ENCODE results near the gene ARL14EPL. TPM values are rescaled to one million over a fixed set of nuclear protein-coding genes. Genes with fewer than 3 reads are reported as not detected.
A peak's percentile ranks its signal among the peaks of the same experiment; 100 is the strongest.
"Not testable (repeated sequence)": the region's sequence is repeated elsewhere in the genome, so short reads cannot be mapped to it uniquely, and the experiment has no call there.

Gene ARL14EPL
- total RNA-seq, 1 donor from 2014 or later: not detected

GRCh38 chr5:116046823-116047222, 14.6 kb downstream of the ARL14EPL start:
- DNase-seq: no peak

GRCh38 chr5:116058346-116058936, 26.2 kb downstream of the ARL14EPL start:
- no peak for DNase-seq

GRCh38 chr5:116062352-116062751, 30.1 kb downstream of the ARL14EPL start:
- no peak for DNase-seq

- DNase-seq: no peak
Observed at GRCh38 chr5:116063950-116064349, 31.7 kb downstream of the ARL14EPL start.

GRCh38 chr5:116068028-116068632, 35.9 kb downstream of the ARL14EPL start:
- peak; percentile 27 for DNase-seq

- DNase-seq: no peak
Observed at GRCh38 chr5:116071211-116071610, 38.9 kb downstream of the ARL14EPL start.

- no peak for DNase-seq
Observed at GRCh38 chr5:116075191-116075831, 43.0 kb downstream of the ARL14EPL start.

GRCh38 chr5:116076496-116076895, 44.2 kb downstream of the ARL14EPL start:
- DNase-seq: no peak

GRCh38 chr5:116078199-116078598, 45.9 kb downstream of the ARL14EPL start:
- no peak for DNase-seq

GRCh38 chr5:116084287-116084691, 52.0 kb downstream of the ARL14EPL start:
- DNase-seq: no peak

GRCh38 chr5:116084871-116085715, 52.8 kb downstream of the ARL14EPL start, which contains the start of gene COMMD10:
Gene COMMD10, plus strand, starts transcription at chr5:116085025.
- peak; percentile 87 for DNase-seq

- not testable (repeated sequence) for DNase-seq
Observed at GRCh38 chr5:116086309-116086708, 54.0 kb downstream of the ARL14EPL start.

GRCh38 chr5:116088062-116088461, 55.8 kb downstream of the ARL14EPL start:
- no peak for DNase-seq

- no peak for DNase-seq
Observed at GRCh38 chr5:116090302-116090701, 58.0 kb downstream of the ARL14EPL start.

- DNase-seq: no peak
Observed at GRCh38 chr5:116091416-116091815, 59.1 kb downstream of the ARL14EPL start.

GRCh38 chr5:116097301-116097700, 65.0 kb downstream of the ARL14EPL start:
- DNase-seq: no peak

- DNase-seq: no peak
Observed at GRCh38 chr5:116098998-116099397, 66.7 kb downstream of the ARL14EPL start.

GRCh38 chr5:116104941-116105340, 72.7 kb downstream of the ARL14EPL start:
- not testable (repeated sequence) for DNase-seq
